Measurements from ENCODE around the gene GFAP.
A peak's percentile ranks its signal among the peaks of the same experiment; 100 is the strongest.

Gene GFAP

GRCh38 chr17:44906763-44907728 is 8.3 kb downstream of the GFAP start:
- peak overlapping the region; percentile 80 for H3K27ac ChIP-seq
- TF ChIP-seq CTCF (conservative IDR thresholded peaks at IDR 0.05; ENCODE audit: low read depth), result no peak
- DNase-seq (ENCODE audit: low spot score), result no peak
- POLR2A ChIA-PET (ENCODE audit: low non-redundant PET), result interaction anchor here (0.6 kb wide), 1 partner anchor 140 kb away, joined by 4 read pairs; no protein-coding TSS in a partner anchor
- CTCF ChIA-PET, result interaction anchor here (0.6 kb wide), 1 partner anchor 989 kb away, joined by 3 read pairs; no protein-coding TSS in a partner anchor

DNA sequence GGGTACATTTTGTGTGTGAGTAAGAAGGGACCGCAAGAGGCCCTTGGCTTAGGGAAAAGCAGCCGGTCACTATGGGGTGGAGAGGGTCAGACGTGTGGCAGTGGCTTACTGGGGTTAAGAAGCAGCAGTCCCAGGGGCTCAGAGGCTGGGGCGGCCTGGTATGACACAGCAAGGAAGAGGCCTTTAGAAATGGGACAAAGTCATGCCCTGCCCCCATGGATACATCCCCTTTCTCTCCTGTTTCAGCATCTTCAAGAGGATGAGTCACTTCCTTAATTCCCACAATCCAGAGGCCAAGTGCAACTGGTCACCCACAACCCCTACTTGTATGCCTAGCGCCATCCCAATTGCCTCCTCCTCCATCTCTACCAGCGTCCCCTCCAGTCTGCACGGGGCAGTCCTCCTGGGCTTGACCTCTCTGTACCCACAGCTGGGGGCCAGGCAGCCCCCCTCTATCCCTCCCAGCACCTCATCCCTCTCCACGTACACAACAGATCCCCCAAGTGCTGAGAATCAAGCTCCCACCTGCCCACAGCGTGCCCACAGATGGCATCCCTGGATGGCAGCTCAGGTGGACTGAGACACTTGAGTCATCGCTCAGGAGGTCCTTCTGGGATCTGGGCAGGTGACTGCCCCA is 9.2 kb downstream of the GFAP start:
- POLR2A ChIA-PET (ENCODE audit: low non-redundant PET), result interaction anchor here (0.6 kb wide), 1 partner anchor 141 kb away, joined by 4 read pairs; no protein-coding TSS in a partner anchor
- CTCF ChIA-PET, result interaction anchor here (0.6 kb wide), 1 partner anchor 990 kb away, joined by 3 read pairs; no protein-coding TSS in a partner anchor
- peak overlapping the region; percentile 80 for H3K27ac ChIP-seq
- DNase-seq (ENCODE audit: low spot score), result peak; percentile 81
- TF ChIP-seq CTCF (conservative IDR thresholded peaks at IDR 0.05; ENCODE audit: low read depth), result no peak

- CTCF ChIA-PET, result no interaction called here
- peak overlapping the region; percentile 80 for H3K27ac ChIP-seq
- no peak for TF ChIP-seq CTCF (conservative IDR thresholded peaks at IDR 0.05; ENCODE audit: low read depth)
- DNase-seq (ENCODE audit: low spot score), result no peak
- POLR2A ChIA-PET (ENCODE audit: low non-redundant PET), result no interaction called here
These were observed 10.0 kb downstream of the GFAP start for GRCh38 chr17:44905006-44906000.

GRCh38 chr17:44904001-44904984 is 11.0 kb downstream of the GFAP start:
- ChIA-PET CTCF (interaction anchor here (0.6 kb wide), 3 partner anchors 31 to 680 kb away, joined by 3 to 4 read pairs (median 3); no protein-coding TSS in a partner anchor), POLR2A (ENCODE audit: low non-redundant PET) (no interaction called here)
- H3K27ac ChIP-seq, result peak overlapping the region; percentile 80
- no peak for DNase-seq (ENCODE audit: low spot score)
- TF ChIP-seq CTCF (conservative IDR thresholded peaks at IDR 0.05; ENCODE audit: low read depth), result no peak

GRCh38 chr17:44903012-44903685 is 12.2 kb downstream of the GFAP start:
- TF ChIP-seq CTCF (conservative IDR thresholded peaks at IDR 0.05; ENCODE audit: low read depth), result no peak
- ChIA-PET POLR2A (ENCODE audit: low non-redundant PET) (interaction anchor here (0.8 kb wide), 1 partner anchor 7 kb away, joined by 4 read pairs; no protein-coding TSS in a partner anchor), CTCF (interaction anchor here (0.6 kb wide), 1 partner anchor 679 kb away, joined by 3 read pairs; no protein-coding TSS in a partner anchor)
- no peak for DNase-seq (ENCODE audit: low spot score)
- peak overlapping the region; percentile 80; the same call in 1 of the 2 replicates for H3K27ac ChIP-seq
